ENCODE results near the gene TRAPPC10.

DNA sequence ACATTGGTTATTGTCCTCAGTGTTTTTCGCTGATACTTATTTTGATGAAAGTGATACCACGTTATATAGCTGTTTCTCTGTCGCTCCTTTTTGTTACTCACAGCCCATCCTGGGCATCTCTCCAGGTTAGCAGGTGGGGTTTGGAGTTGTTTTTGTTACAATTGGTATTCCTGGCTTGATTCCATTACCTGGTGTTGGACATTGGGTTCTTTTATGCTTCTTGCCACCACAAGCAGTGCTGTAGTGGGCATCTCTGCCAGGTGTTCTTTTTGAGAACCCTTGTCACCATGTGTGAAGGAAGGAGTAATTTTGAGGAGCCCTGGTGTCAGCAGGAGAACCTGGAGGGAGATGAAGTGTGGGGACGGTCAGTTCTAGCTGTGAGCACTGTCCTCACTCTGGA is 47.6 kb downstream of the TRAPPC10 start:
- no peak for TF ChIP-seq CBX3 (IDR thresholded peaks at IDR 0.05; ENCODE audit: borderline replicate concordance, low read depth)
- TF ChIP-seq ATF7 (IDR thresholded peaks at IDR 0.05; ENCODE audit: low read depth), result no peak
- TF ChIP-seq, protein P1, sequence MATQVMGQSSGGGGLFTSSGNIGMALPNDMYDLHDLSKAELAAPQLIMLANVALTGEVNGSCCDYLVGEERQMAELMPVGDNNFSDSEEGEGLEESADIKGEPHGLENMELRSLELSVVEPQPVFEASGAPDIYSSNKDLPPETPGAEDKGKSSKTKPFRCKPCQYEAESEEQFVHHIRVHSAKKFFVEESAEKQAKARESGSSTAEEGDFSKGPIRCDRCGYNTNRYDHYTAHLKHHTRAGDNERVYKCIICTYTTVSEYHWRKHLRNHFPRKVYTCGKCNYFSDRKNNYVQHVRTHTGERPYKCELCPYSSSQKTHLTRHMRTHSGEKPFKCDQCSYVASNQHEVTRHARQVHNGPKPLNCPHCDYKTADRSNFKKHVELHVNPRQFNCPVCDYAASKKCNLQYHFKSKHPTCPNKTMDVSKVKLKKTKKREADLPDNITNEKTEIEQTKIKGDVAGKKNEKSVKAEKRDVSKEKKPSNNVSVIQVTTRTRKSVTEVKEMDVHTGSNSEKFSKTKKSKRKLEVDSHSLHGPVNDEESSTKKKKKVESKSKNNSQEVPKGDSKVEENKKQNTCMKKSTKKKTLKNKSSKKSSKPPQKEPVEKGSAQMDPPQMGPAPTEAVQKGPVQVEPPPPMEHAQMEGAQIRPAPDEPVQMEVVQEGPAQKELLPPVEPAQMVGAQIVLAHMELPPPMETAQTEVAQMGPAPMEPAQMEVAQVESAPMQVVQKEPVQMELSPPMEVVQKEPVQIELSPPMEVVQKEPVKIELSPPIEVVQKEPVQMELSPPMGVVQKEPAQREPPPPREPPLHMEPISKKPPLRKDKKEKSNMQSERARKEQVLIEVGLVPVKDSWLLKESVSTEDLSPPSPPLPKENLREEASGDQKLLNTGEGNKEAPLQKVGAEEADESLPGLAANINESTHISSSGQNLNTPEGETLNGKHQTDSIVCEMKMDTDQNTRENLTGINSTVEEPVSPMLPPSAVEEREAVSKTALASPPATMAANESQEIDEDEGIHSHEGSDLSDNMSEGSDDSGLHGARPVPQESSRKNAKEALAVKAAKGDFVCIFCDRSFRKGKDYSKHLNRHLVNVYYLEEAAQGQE (IDR thresholded peaks at IDR 0.05; ENCODE audit: low read depth, low read length), result no peak
- TF ChIP-seq CHD2 (IDR thresholded peaks at IDR 0.05; ENCODE audit: borderline replicate concordance, low read depth, low read length), result no peak
- no peak for TF ChIP-seq POLR2AphosphoS5 (IDR thresholded peaks at IDR 0.05; ENCODE audit: low read length)

All from GM12878 (cell line).